Skeletal muscle satellite cell (primary cell): ENCODE data around the gene TMEM256. TPM values are rescaled to one million over a fixed set of nuclear protein-coding genes. Genes with fewer than 3 reads are reported as not detected.

Source experiments
- H3K27me3 ChIP-seq: 2 replicates; pipeline ENCODE4 v1.7.0; 2013; ENCODE audit warnings: low read length; ENCODE audit not compliant: control insufficient read depth, insufficient read depth
- H3K36me3 ChIP-seq: 2 replicates; pipeline ENCODE4 v1.7.0; 2013; ENCODE audit warnings: mild to moderate bottlenecking, control low read depth, low read length; ENCODE audit not compliant: insufficient read depth
- H3K4me1 ChIP-seq: 2 replicates; pipeline ENCODE4 v1.7.0; 2013; ENCODE audit warnings: low read length; ENCODE audit not compliant: control insufficient read depth, insufficient read depth
- H3K4me2 ChIP-seq: 2 replicates; pipeline ENCODE4 v1.7.0; 2013; ENCODE audit warnings: mild to moderate bottlenecking, low read length
- H3K4me3 ChIP-seq: 2 replicates; pipeline ENCODE4 v1.7.0; 2013; ENCODE audit warnings: low read length
- H3K9ac ChIP-seq: 2 replicates; pipeline ENCODE4 v1.7.0; 2013; ENCODE audit warnings: mild to moderate bottlenecking, low read depth, low read length, moderate library complexity
- H3K9me3 ChIP-seq: replicated peaks from 2 replicates; pipeline ENCODE4 v1.7.0; 2013; ENCODE audit warnings: mild to moderate bottlenecking, control low read depth, low read length
- total RNA-seq: library from RNA; depleted of rRNA; stranded (reverse); fragments of >200 nt; gene quantifications from 2 replicates; pipeline ENCODE4 v1.2.3, GENCODE V29; 2012; rRNA removed

The TMEM256 gene
- total RNA-seq, result 81.9 and 103 TPM in 2 replicates

DNA sequence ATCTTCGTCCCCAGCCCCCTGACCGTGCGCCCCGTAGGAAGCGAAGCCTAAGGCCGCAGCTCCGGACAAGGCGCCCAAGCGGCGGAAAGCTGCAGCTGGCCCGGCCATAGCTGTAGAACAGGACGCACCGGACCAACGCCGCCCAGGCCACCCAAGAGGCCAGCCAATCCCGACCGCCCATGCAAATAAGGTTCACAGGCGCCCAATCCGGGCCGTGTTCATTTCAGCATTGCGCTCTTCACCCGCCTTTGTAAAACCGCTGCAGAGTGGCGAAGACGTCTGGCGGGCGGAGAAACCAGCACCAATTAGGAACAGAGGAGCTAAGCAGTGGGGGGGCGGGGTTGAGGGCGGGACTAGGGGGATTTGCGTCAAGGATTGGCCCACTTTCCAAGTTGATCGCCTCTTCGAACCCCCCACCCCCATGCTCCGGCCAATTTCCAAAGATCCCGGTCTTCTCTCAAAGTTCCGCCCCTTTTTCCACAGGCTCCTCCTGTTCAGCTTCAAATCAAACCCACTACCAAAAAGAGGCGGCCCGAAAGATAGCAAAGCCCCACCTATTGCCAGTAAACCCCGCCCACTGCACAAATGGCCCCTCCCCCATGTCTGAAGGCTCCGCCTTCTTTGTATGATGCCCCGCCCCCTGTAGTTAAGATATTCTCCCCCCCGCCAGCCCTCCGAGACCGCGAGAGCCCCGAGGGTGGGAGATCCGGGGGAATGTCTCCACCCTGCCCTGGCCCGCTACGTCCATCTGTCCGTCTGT, at the start of gene TMEM256:
Gene TMEM256 (minus strand): TSS at position 121 of the 760 bp plus-strand sequence. CDS start 13 bp downstream, at position 108.
- no peaks in the 10 kb centered on the region for H3K9me3 ChIP-seq
- H3K4me2 ChIP-seq, result peak within 1 kb of the TSS; percentile 99
- H3K4me3 ChIP-seq, result peak within 1 kb of the TSS; percentile 89
- peak within 1 kb of the TSS; percentile 80 for H3K9ac ChIP-seq
- no peaks in the 10 kb centered on the region for H3K27me3 ChIP-seq
- peaks cover 3% of the 10 kb centered on the region for H3K36me3 ChIP-seq
- peaks cover 21% of the 10 kb centered on the region for H3K4me1 ChIP-seq

DNA sequence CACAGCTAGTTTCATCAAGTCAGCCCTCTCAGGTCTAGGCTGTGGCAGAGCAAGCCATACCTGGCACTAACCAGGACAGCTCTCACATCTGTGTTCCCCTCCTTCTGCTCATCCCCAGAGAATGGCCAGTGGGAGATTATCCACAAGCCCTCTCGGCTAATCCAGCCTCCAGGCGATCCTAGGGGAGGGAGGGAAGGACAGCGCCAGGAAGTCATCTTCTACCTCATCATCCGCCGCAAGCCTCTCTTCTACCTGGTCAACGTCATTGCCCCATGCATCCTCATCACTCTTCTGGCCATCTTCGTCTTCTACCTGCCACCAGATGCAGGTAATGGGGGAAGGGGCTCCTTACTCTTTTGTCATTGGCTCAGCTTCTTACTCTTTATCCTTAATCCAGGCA, 44.6 kb upstream of the TMEM256 start:
- H3K9me3 ChIP-seq, result no peaks in the 10 kb centered on the region
- peaks cover 25% of the 10 kb centered on the region for H3K4me1 ChIP-seq
- no peak overlapping the region for H3K4me2 ChIP-seq
- H3K27me3 ChIP-seq, result no peaks in the 10 kb centered on the region
- no peaks in the 10 kb centered on the region for H3K36me3 ChIP-seq
- no peak overlapping the region for H3K4me3 ChIP-seq
- no peak overlapping the region for H3K9ac ChIP-seq

DNA sequence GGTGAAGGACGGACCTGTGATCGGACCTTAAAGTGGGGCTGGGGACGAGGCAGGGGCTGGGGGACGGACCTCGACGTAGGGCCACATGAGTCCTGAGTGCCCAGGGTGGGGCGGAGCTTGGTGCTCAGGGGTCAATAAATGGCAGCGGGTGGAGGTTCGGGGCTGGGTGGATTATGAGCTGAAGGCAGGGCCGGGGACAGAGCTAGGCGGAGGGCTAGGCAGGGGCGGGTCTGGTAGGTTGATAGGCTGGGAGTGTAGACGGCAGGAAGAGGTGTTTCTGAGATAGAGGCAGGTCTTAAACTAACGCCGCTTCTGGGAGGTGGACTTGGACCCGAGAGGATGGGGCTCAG, 41.7 kb upstream of the TMEM256 start:
- H3K4me1 ChIP-seq, result peaks cover 29% of the 10 kb centered on the region
- peak overlapping the region; percentile 82 for H3K9ac ChIP-seq
- H3K36me3 ChIP-seq, result no peaks in the 10 kb centered on the region
- H3K4me2 ChIP-seq, result peak overlapping the region; percentile 90
- H3K4me3 ChIP-seq, result peak overlapping the region; percentile 76
- no peaks in the 10 kb centered on the region for H3K9me3 ChIP-seq
- H3K27me3 ChIP-seq, result no peaks in the 10 kb centered on the region

DNA sequence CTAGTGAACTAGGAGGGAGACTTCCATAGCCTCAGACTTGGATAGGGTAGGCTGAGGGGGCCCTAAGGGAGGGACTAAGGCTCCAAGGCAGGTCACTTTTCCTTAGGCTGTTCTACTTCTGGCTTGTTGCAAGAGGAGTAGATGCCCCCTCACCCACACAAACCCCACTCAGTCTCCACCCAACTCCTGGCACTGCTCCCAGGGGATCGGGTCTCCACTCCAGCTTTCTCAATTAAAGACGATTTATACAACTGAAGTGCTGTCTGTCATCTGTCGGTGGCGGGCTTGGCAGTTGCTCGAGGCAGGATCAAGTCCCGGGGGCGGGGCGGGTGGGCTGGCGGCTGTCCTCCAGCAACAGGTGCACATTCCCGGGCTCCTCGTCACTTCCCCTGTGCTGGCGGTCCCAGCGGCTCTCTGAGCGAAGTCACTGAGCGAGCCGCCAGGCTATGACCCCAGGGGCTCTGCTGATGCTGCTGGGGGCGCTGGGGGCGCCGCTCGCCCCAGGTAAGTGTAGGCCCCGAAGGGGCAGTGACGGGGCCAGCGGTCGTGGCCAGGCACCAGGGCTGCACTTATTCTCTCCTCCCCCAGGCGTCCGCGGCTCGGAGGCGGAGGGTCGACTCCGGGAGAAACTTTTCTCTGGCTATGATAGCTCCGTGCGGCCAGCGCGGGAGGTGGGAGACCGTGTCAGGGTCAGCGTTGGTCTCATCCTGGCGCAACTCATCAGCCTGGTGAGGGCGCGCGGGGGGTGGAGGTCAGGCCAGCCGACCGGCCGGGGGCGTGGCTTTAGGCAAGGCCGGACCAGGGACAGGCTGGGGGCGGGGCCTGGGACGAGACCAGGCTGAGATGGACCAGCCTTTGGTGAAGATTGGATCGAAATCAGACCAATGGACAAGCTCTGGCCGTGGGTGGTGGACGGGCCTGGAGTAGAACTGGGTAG, 41.1 kb upstream of the TMEM256 start, which contains the start of gene CHRNB1:
Gene CHRNB1 (plus strand): TSS at position 380 of the 937 bp plus-strand sequence. CDS start 67 bp downstream, at position 447.
- H3K4me1 ChIP-seq, result peaks cover 34% of the 10 kb centered on the region
- no peaks in the 10 kb centered on the region for H3K9me3 ChIP-seq
- H3K9ac ChIP-seq, result peak within 1 kb of the TSS; percentile 82
- peak within 1 kb of the TSS; percentile 90 for H3K4me2 ChIP-seq
- H3K27me3 ChIP-seq, result no peaks in the 10 kb centered on the region
- no peaks in the 10 kb centered on the region for H3K36me3 ChIP-seq
- H3K4me3 ChIP-seq, result peak within 1 kb of the TSS; percentile 76

DNA sequence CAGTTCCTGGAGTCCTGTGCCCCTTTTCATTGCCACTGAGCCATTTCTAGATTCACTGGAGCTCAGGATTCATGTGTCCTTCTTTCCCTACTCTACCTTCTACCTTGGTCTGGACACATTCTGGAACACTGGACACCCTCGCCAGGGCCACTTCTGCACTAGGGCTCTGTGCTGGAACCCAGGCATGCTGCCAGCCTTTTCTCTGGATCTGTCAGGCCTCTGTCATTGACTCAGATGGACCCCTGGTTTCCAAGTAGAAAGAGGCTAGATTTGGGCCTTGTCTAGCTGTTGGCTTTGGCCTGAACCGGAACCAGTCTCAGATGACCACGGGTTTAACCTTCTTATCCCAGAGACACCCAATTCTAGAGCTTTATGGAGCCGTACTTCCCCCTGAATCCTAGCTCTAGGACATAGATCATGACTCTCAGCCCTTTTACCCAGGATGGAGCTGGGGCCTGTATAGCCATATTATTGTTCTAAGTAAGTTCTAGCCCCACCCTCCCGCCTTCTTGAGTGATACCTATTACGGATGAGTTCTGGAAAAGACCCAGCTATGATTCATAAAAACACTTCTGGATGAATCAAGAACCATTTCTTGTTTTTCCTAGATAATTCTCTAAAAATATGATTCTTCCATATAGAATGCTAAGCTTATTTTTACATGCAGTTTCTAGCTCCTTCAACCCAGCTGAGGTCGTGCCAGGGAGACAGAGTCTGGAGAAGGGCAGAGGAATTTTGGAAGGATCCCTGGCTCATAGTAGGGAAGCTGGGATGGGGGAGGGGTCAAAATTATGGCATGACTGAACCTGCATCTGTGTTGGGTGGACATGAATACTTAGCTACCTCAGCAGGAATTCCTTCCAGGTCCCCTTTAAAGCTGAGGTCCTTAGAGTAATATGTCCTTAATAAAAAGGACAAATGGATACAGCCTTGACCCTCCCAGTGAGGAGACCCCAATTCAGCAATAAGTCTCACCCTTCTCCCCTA, 39.9 kb upstream of the TMEM256 start:
- peak overlapping the region; percentile 76 for H3K4me3 ChIP-seq
- peak overlapping the region; percentile 90 for H3K4me2 ChIP-seq
- peaks cover 40% of the 10 kb centered on the region for H3K4me1 ChIP-seq
- no peaks in the 10 kb centered on the region for H3K36me3 ChIP-seq
- peaks cover 3% of the 10 kb centered on the region for H3K27me3 ChIP-seq
- H3K9ac ChIP-seq, result peak overlapping the region; percentile 22
- no peaks in the 10 kb centered on the region for H3K9me3 ChIP-seq

DNA sequence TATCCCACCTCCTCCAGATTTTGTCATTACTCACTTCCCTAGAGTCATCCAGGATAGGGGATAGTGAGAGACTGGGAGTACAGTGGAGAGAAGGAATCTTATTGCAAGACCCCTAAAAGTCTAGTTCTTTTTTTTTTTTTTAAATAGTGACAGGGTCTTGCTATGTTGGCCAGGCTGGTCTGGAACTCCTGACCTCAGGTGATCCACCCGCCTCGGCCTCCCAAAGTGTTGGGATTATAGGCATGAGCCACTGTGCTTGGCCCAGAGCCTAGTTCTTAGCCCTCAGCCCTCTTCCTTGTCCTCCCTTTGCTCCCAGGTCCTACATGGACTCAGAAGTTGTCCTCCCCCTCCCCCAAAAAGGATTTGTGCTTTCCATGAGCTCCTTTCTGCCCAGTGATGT, 38.2 kb upstream of the TMEM256 start:
- Histone ChIP-seq H3K4me1 (peaks cover 51% of the 10 kb centered on the region), H3K36me3 (no peaks in the 10 kb centered on the region), H3K9ac (no peak overlapping the region), H3K4me2 (no peak overlapping the region), H3K9me3 (no peaks in the 10 kb centered on the region), H3K4me3 (no peak overlapping the region), H3K27me3 (peaks cover 9% of the 10 kb centered on the region)

DNA sequence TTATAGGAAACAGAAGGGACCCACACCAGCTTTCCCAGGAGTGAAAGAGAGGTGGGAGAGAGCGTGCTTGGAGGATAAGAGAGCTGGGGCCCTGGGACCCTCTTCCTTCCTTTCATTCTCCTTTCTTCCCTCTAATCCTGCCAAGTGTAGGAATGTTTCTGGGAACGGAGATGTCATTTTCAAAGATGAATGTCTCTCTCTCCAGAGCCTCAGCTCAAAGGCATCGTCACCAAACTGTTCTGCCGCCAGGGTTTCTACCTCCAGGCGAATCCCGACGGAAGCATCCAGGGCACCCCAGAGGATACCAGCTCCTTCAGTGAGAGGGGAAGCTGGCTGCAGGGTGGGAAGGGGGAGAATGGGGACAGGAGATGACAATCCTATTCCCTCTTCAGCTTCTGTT, 37.4 kb upstream of the TMEM256 start:
- H3K4me2 ChIP-seq, result no peak overlapping the region
- H3K9me3 ChIP-seq, result no peaks in the 10 kb centered on the region
- H3K4me1 ChIP-seq, result peaks cover 56% of the 10 kb centered on the region
- H3K4me3 ChIP-seq, result no peak overlapping the region
- H3K36me3 ChIP-seq, result no peaks in the 10 kb centered on the region
- no peak overlapping the region for H3K9ac ChIP-seq
- H3K27me3 ChIP-seq, result peaks cover 9% of the 10 kb centered on the region

DNA sequence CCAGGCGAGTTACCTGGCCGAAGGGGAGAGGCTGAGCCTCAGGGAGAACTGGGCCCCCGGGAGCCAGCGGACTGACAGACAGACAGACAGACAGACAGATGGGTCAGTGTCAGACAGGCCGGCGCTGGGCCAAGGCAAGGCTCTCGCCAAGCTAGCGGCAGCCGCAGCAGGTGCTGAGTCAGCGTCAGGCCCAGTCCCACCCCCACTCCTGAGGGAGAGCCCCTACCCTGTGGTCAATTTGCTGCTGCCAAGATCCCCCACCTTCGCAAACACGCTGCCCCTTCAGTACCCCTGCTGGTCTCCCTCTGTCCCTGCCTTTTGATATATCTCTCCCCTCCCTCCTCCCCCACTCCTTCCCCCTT, 36.9 kb upstream of the TMEM256 start:
- H3K4me2 ChIP-seq, result peak overlapping the region; percentile 81
- H3K4me1 ChIP-seq, result peaks cover 57% of the 10 kb centered on the region
- peaks cover 9% of the 10 kb centered on the region for H3K27me3 ChIP-seq
- no peaks in the 10 kb centered on the region for H3K9me3 ChIP-seq
- no peaks in the 10 kb centered on the region for H3K36me3 ChIP-seq
- H3K4me3 ChIP-seq, result peak overlapping the region; percentile 66
- peak overlapping the region; percentile 42 for H3K9ac ChIP-seq

DNA sequence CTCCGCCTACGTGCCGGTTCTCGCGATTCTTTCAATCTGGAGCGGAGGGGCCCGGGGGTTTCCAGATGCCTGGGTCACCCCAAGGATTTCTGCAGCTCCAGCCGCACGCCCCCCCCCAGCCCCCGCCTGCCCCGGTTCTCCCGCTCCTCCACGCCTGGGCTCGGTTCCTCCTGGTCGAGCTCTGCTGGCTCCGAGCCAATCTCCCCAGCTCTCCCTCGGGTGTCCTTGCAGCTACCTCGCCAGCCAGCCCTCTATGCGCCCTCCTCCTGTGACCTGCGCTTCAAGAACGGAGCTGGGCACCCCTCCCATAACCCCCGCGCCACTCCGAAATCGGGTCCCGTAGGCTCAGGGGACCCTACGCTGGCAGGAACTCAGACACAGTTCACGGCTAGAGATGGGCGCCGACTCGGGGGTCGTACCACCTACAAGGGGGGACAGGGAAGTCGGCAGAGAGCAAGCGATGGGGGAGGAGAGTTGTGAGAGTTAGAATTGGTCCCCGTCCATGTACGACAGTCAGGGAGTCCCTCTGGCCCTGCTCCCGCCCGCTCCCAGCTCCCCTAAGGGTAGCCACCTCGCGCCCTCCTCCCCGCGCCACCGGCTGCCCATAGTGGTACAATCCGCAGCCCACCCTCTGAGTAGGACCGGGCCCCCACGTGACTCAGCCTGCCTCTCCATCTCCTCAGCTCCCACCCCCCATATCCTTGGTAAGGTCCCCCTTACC, 36.4 kb upstream of the TMEM256 start:
- Histone ChIP-seq H3K9ac (peak overlapping the region; percentile 43), H3K9me3 (no peaks in the 10 kb centered on the region), H3K4me2 (peak overlapping the region; percentile 81), H3K27me3 (peaks cover 9% of the 10 kb centered on the region), H3K4me3 (peak overlapping the region; percentile 66), H3K36me3 (no peaks in the 10 kb centered on the region), H3K4me1 (peaks cover 58% of the 10 kb centered on the region)

DNA sequence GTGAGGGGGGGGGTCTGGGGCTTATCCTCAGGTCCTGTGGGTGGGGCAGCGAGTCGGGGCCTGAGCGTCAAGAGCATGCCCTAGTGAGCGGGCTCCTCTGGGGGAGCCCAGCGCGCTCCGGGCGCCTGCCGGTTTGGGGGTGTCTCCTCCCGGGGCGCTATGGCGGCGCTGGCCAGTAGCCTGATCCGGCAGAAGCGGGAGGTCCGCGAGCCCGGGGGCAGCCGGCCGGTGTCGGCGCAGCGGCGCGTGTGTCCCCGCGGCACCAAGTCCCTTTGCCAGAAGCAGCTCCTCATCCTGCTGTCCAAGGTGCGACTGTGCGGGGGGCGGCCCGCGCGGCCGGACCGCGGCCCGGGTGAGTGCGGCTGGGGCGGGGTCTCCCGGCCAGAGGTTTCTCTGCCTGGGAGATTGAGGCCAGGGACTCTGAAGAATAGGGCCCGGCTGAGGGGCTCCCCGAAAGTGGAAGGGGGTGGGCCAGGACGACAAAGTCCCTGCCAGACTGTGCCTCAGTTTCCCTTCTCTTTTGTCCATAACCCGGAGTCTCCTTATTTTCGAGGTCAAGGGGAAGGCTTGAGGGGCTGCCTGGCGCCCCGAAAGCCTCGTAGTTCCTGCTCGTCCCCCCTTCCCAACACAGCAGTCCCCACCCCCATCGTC, 35.7 kb upstream of the TMEM256 start, which contains the start of gene FGF11:
Gene FGF11 (plus strand): TSS at position 51 of the 651 bp plus-strand sequence. CDS start 109 bp downstream, at position 160.
- no peaks in the 10 kb centered on the region for H3K9me3 ChIP-seq
- H3K36me3 ChIP-seq, result no peaks in the 10 kb centered on the region
- peaks cover 9% of the 10 kb centered on the region for H3K27me3 ChIP-seq
- peaks cover 52% of the 10 kb centered on the region for H3K4me1 ChIP-seq
- peak within 1 kb of the TSS; percentile 43 for H3K9ac ChIP-seq
- peak within 1 kb of the TSS; percentile 90 for H3K4me2 ChIP-seq
- peak within 1 kb of the TSS; percentile 66 for H3K4me3 ChIP-seq
